HEK293 (cell line): ENCODE measurements around the gene GMPR.

Experiments
- CTCF ChIA-PET: fragments of 350-600 bp; formaldehyde crosslinking; extraction: SDS; loops from one replicate; lab custom pipeline; 2021; ENCODE audit warnings: antibody characterized with exemption; lab: Yijun Ruan, JAX
- POLR2A ChIA-PET: fragments of 300-600 bp; formaldehyde crosslinking; extraction: SDS; loops from one replicate; lab custom pipeline; 2020; ENCODE audit warnings: antibody characterized with exemption, inconsistent platforms; lab: Yijun Ruan, JAX
- H3K27ac ChIP-seq: fragments of 200-500 bp; sonication (Bioruptor generic); 2 replicates; pipeline ENCODE4 v1.5.1; 2014; ENCODE audit warnings: low read depth, low read length, control low read depth, inconsistent platforms; ENCODE audit errors: extremely low read depth
- H3K36me3 ChIP-seq, 2 experiments: fragments of 200-500 bp in 1 of 2; sonication (Bioruptor generic) in 1 of 2; 1 replicate in 1 of 2; 2 replicates in 1 of 2; pipeline ENCODE4 v1.5.1; 2014 to 2017; ENCODE audit warnings: inconsistent platforms in 2 of 2, low read length in 2 of 2; ENCODE audit not compliant: control insufficient read depth in 2 of 2, insufficient read depth in 1 of 2
- H3K4me1 ChIP-seq: fragments of 200-500 bp; sonication (Bioruptor generic); 2 replicates; pipeline ENCODE4 v1.5.1; 2014; ENCODE audit warnings: mild to moderate bottlenecking, low read length, inconsistent platforms; ENCODE audit not compliant: control insufficient read depth, insufficient read depth
- H3K4me3 ChIP-seq: 2 replicates; pipeline ENCODE4 v1.5.1; 2011; ENCODE audit warnings: low read depth, mild to moderate bottlenecking, control low read depth, low read length, moderate library complexity
- H3K9me3 ChIP-seq: fragments of 200-500 bp; sonication (Bioruptor generic); 2 replicates; pipeline ENCODE4 v1.5.1; 2014; ENCODE audit warnings: low read depth, low read length, inconsistent platforms; ENCODE audit not compliant: control insufficient read depth, insufficient read depth
- KLF7 ChIP-seq: fragments of 450-650 bp; formaldehyde crosslinking; IDR thresholded peaks from 2 replicates; pipeline ENCODE4 v1.5.1; 2016; ENCODE audit warnings: missing biosample characterization, missing genetic modification characterization, borderline replicate concordance
- KLF9 ChIP-seq: fragments of 450-650 bp; formaldehyde crosslinking; IDR thresholded peaks from 2 replicates; pipeline ENCODE4 v1.5.1; 2016; ENCODE audit warnings: missing biosample characterization, missing genetic modification characterization, low read depth
- OSR2 ChIP-seq: fragments of 450-650 bp; formaldehyde crosslinking; IDR thresholded peaks from 2 replicates; pipeline ENCODE4 v1.5.1; 2016; ENCODE audit warnings: missing biosample characterization, missing genetic modification characterization
- OVOL3 ChIP-seq: fragments of 450-650 bp; formaldehyde crosslinking; IDR thresholded peaks from 2 replicates; pipeline ENCODE4 v1.5.1; 2016; ENCODE audit warnings: missing biosample characterization, missing genetic modification characterization
- PRDM6 ChIP-seq: fragments of 450-650 bp; formaldehyde crosslinking; IDR thresholded peaks from 2 replicates; pipeline ENCODE4 v1.5.1; 2017; ENCODE audit warnings: missing biosample characterization, missing genetic modification characterization
- SALL2 ChIP-seq: fragments of 450-650 bp; formaldehyde crosslinking; IDR thresholded peaks from 2 replicates; pipeline ENCODE4 v1.5.0; 2017; ENCODE audit warnings: missing biosample characterization, mild to moderate bottlenecking, missing genetic modification characterization, borderline replicate concordance
- ZBTB17 ChIP-seq: fragments of 450-650 bp; formaldehyde crosslinking; IDR thresholded peaks from 2 replicates; pipeline ENCODE4 v1.5.1; 2016; ENCODE audit warnings: missing biosample characterization, missing genetic modification characterization
- ZBTB44 ChIP-seq: fragments of 450-650 bp; IDR thresholded peaks from 2 replicates; pipeline ENCODE4 v1.5.1; 2018; ENCODE audit warnings: missing biosample characterization, mild to moderate bottlenecking, missing genetic modification characterization
- ZIC2 ChIP-seq: fragments of 450-650 bp; formaldehyde crosslinking; IDR thresholded peaks from 2 replicates; pipeline ENCODE4 v1.5.1; 2016; ENCODE audit warnings: missing biosample characterization, missing genetic modification characterization
- ZNF112 ChIP-seq: fragments of 450-650 bp; formaldehyde crosslinking; IDR thresholded peaks from 2 replicates; pipeline ENCODE4 v1.5.0; 2017; ENCODE audit warnings: missing biosample characterization, missing genetic modification characterization
- ZNF133 ChIP-seq: fragments of 450-650 bp; formaldehyde crosslinking; IDR thresholded peaks from 2 replicates; pipeline ENCODE4 v1.5.1; 2016; ENCODE audit warnings: missing biosample characterization, missing genetic modification characterization
- ZNF211 ChIP-seq: fragments of 450-650 bp; formaldehyde crosslinking; IDR thresholded peaks from 2 replicates; pipeline ENCODE4 v1.5.1; 2016; ENCODE audit warnings: low read depth, missing biosample characterization, missing genetic modification characterization
- ZNF274 ChIP-seq, 2 experiments: fragments of 200-500 bp in 1 of 2; fragments of 450-650 bp in 1 of 2; sonication (Bioruptor generic) in 1 of 2; formaldehyde crosslinking in 1 of 2; IDR thresholded peaks; 2 replicates each; pipeline versions ENCODE4 v1.5.1 to v1.6.1; 2014 to 2016; ENCODE audit warnings: borderline replicate concordance in 1 of 2, inconsistent platforms in 1 of 2, low read length in 1 of 2, missing biosample characterization in 1 of 2, missing genetic modification characterization in 1 of 2
- ZNF302 ChIP-seq: fragments of 450-650 bp; formaldehyde crosslinking; IDR thresholded peaks from 2 replicates; pipeline ENCODE4 v1.5.1; 2016; ENCODE audit warnings: missing biosample characterization, missing genetic modification characterization, low read depth
- ZNF473 ChIP-seq: fragments of 450-650 bp; formaldehyde crosslinking; IDR thresholded peaks from 2 replicates; pipeline ENCODE4 v1.5.1; 2017; ENCODE audit warnings: missing biosample characterization, missing genetic modification characterization
- ZNF514 ChIP-seq: fragments of 450-650 bp; formaldehyde crosslinking; IDR thresholded peaks from 2 replicates; pipeline ENCODE4 v1.5.1; 2016; ENCODE audit warnings: missing biosample characterization, missing genetic modification characterization
- ZNF658 ChIP-seq: fragments of 450-650 bp; formaldehyde crosslinking; IDR thresholded peaks from 2 replicates; pipeline ENCODE4; 2016; ENCODE audit warnings: missing biosample characterization, missing genetic modification characterization
- ZNF76 ChIP-seq: fragments of 450-650 bp; formaldehyde crosslinking; IDR thresholded peaks from 2 replicates; pipeline ENCODE4; 2016; ENCODE audit warnings: low read depth, missing biosample characterization, missing genetic modification characterization, borderline replicate concordance
- ZNF785 ChIP-seq: fragments of 450-650 bp; formaldehyde crosslinking; IDR thresholded peaks from 2 replicates; pipeline ENCODE4 v1.5.1; 2016; ENCODE audit warnings: missing biosample characterization, missing genetic modification characterization
- TF ChIP-seq, protein P1 (sequence below): fragments of 450-650 bp; formaldehyde crosslinking; IDR thresholded peaks from 2 replicates; pipeline ENCODE4 v1.5.1; 2016; ENCODE audit warnings: missing biosample characterization, missing genetic modification characterization
- TF ChIP-seq, protein P2 (sequence below): fragments of 450-650 bp; formaldehyde crosslinking; IDR thresholded peaks from 2 replicates; pipeline ENCODE4 v1.5.1; 2016; ENCODE audit warnings: missing biosample characterization, missing genetic modification characterization
- TF ChIP-seq, protein P3 (sequence below): fragments of 450-650 bp; formaldehyde crosslinking; IDR thresholded peaks from 2 replicates; pipeline ENCODE4 v1.5.1; 2016; ENCODE audit warnings: missing biosample characterization, missing genetic modification characterization

The GMPR gene

DNA sequence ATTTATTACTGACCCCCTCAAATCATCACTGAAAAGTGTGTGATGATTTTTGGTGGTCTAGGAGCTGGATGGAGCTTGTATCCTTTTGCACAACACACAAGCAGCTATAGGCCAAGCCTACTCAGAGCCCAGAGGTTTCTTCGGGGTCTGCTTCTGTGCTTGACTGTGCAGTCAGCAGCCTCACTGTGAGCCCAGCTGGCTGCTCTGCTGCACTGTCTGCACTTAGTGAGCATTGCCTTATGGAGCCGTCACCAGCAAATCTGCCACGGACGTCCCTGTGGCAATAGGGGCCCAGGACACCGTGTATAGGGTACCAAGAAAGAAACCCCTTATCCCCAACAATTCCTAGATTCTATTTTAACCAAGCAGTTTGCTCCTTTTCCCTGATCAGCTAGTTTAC lies 38.6 kb upstream of the GMPR start:
- Histone ChIP-seq H3K4me1 (peaks cover 12% of the 10 kb centered on the region), H3K36me3 (no peaks in the 10 kb centered on the region), H3K9me3 (no peaks in the 10 kb centered on the region), H3K27ac (no peak overlapping the region), H3K4me3 (no peak overlapping the region)
- CTCF ChIA-PET, result interaction anchor here (1.3 to 1.7 kb wide), 3 partner anchors 9 to 508 kb away, joined by 3 to 10 read pairs (median 4); no protein-coding TSS in a partner anchor
- POLR2A ChIA-PET, result no interaction called here
- TF ChIP-seq ZNF76 (tag by site-specific recombination) (no peak), KLF7 (tag by site-specific recombination) (no peak), ZNF302 (tag by site-specific recombination) (no peak)

DNA sequence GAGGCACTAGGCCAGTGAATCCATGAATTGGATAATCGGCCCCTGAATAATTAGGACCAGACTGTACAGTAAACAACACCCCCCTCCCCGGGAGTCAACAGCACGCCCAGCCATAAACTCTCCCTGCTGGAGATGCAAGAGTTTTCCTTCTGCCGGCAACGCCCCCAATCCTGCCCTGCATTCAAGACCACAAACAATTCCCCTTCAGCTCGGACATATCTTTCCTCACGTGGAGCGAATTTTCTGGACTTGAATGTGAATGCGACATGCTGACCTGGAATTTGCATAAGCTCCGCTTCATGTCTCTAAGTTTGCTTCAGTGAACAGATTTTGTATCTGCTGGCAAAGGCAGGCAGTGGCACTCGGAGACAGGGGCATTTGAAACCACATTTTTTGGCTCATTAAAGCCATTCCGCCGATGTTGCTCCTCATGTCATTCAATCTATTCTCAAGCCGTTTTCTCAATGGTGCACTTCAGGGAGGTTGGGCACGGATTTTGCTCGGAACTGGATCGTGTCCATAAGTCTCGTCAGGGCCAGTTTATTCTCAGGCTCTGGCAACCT lies 38.0 kb upstream of the GMPR start:
- CTCF ChIA-PET, result interaction anchor here (0.6 to 2.0 kb wide), 5 partner anchors 10 to 509 kb away, joined by 3 to 10 read pairs (median 4); no protein-coding TSS in a partner anchor
- H3K4me3 ChIP-seq, result no peak overlapping the region
- TF ChIP-seq ZNF274 (IDR thresholded peaks at IDR 0.05; ENCODE audit: low read length), result no peak
- TF ChIP-seq ZNF274 (tag by site-specific recombination; IDR thresholded peaks at IDR 0.05; ENCODE audit: borderline replicate concordance), result no peak
- no peak for TF ChIP-seq ZNF785
- TF ChIP-seq OSR2 (tag by site-specific recombination), result 0 out of 2 replicates have a peak, but pooled peaks have one; percentile 18
- no peak for TF ChIP-seq ZNF112
- TF ChIP-seq ZIC2 (tag by site-specific recombination), result peak; percentile 18; the same call in 1 of the 2 replicates
- TF ChIP-seq ZNF514, result no peak
- TF ChIP-seq ZNF133 (tag by site-specific recombination), result no peak
- TF ChIP-seq ZBTB17 (tag by site-specific recombination), result peak; percentile 37; the same call in 1 of the 2 replicates
- no peak for TF ChIP-seq ZNF658 (tag by site-specific recombination)
- no peak for TF ChIP-seq ZBTB44 (tag by site-specific recombination)
- 0 out of 2 replicates have a peak, but pooled peaks have one; percentile 8 for TF ChIP-seq PRDM6
- TF ChIP-seq, protein P1, sequence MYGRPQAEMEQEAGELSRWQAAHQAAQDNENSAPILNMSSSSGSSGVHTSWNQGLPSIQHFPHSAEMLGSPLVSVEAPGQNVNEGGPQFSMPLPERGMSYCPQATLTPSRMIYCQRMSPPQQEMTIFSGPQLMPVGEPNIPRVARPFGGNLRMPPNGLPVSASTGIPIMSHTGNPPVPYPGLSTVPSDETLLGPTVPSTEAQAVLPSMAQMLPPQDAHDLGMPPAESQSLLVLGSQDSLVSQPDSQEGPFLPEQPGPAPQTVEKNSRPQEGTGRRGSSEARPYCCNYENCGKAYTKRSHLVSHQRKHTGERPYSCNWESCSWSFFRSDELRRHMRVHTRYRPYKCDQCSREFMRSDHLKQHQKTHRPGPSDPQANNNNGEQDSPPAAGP (tag by site-specific recombination), result peak; percentile 46; the same call in 1 of the 2 replicates
- TF ChIP-seq, protein P2, sequence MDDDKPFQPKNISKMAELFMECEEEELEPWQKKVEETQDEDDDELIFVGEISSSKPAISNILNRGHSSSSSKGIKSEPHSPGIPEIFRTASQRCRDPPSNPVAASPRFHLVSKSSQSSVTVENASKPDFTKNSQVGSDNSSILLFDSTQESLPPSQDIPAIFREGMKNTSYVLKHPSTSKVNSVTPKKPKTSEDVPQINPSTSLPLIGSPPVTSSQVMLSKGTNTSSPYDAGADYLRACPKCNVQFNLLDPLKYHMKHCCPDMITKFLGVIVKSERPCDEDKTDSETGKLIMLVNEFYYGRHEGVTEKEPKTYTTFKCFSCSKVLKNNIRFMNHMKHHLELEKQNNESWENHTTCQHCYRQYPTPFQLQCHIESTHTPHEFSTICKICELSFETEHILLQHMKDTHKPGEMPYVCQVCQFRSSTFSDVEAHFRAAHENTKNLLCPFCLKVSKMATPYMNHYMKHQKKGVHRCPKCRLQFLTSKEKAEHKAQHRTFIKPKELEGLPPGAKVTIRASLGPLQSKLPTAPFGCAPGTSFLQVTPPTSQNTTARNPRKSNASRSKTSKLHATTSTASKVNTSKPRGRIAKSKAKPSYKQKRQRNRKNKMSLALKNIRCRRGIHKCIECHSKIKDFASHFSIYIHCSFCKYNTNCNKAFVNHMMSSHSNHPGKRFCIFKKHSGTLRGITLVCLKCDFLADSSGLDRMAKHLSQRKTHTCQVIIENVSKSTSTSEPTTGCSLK (tag by site-specific recombination), result no peak
- no peak for TF ChIP-seq ZNF473 (tag by site-specific recombination)
- 0 out of 2 replicates have a peak, but pooled peaks have one; percentile 36 for TF ChIP-seq KLF9 (tag by site-specific recombination)
- TF ChIP-seq ZNF211 (tag by site-specific recombination), result no peak
- no peak for TF ChIP-seq OVOL3
- TF ChIP-seq SALL2, result no peak
- TF ChIP-seq, protein P3, sequence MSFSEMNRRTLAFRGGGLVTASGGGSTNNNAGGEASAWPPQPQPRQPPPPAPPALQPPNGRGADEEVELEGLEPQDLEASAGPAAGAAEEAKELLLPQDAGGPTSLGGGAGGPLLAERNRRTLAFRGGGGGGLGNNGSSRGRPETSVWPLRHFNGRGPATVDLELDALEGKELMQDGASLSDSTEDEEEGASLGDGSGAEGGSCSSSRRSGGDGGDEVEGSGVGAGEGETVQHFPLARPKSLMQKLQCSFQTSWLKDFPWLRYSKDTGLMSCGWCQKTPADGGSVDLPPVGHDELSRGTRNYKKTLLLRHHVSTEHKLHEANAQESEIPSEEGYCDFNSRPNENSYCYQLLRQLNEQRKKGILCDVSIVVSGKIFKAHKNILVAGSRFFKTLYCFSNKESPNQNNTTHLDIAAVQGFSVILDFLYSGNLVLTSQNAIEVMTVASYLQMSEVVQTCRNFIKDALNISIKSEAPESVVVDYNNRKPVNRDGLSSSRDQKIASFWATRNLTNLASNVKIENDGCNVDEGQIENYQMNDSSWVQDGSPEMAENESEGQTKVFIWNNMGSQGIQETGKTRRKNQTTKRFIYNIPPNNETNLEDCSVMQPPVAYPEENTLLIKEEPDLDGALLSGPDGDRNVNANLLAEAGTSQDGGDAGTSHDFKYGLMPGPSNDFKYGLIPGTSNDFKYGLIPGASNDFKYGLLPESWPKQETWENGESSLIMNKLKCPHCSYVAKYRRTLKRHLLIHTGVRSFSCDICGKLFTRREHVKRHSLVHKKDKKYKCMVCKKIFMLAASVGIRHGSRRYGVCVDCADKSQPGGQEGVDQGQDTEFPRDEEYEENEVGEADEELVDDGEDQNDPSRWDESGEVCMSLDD, result no peak

More for the DNA sequence above, 38.0 kb upstream of the GMPR start:
- Histone ChIP-seq H3K9me3 (no peaks in the 10 kb centered on the region), H3K4me1 (peaks cover 17% of the 10 kb centered on the region), H3K36me3 (no peaks in the 10 kb centered on the region), H3K27ac (no peak overlapping the region; the same call in 1 of the 2 replicates)
- POLR2A ChIA-PET, result interaction anchor here (0.7 to 1.4 kb wide), 2 partner anchors 72 to 810 kb away, joined by 7 to 8 read pairs; partner anchors contain the start of gene MYLIP
